Umbilical cord (tissue), 2 donors: ENCODE data around the gene UHRF2. TPM values are rescaled to one million over a fixed set of nuclear protein-coding genes. Genes with fewer than 3 reads are reported as not detected.
"Not testable (repeated sequence)": the region's sequence is repeated elsewhere in the genome, so short reads cannot be mapped to it uniquely, and the experiment has no call there.

Experiments used
- DNase-seq: peaks from one replicate; pipeline ENCODE4 v3.0.0-alpha.2; 2015; ENCODE audit warnings: low spot score
- total RNA-seq: library from RNA; depleted of rRNA; stranded (reverse); fragments of >200 nt; gene quantifications from one replicate; pipeline ENCODE4 v1.2.3, GENCODE V29; 2014; ENCODE audit warnings: low replicate concordance; ENCODE audit not compliant: insufficient read depth

The UHRF2 gene, protein sequence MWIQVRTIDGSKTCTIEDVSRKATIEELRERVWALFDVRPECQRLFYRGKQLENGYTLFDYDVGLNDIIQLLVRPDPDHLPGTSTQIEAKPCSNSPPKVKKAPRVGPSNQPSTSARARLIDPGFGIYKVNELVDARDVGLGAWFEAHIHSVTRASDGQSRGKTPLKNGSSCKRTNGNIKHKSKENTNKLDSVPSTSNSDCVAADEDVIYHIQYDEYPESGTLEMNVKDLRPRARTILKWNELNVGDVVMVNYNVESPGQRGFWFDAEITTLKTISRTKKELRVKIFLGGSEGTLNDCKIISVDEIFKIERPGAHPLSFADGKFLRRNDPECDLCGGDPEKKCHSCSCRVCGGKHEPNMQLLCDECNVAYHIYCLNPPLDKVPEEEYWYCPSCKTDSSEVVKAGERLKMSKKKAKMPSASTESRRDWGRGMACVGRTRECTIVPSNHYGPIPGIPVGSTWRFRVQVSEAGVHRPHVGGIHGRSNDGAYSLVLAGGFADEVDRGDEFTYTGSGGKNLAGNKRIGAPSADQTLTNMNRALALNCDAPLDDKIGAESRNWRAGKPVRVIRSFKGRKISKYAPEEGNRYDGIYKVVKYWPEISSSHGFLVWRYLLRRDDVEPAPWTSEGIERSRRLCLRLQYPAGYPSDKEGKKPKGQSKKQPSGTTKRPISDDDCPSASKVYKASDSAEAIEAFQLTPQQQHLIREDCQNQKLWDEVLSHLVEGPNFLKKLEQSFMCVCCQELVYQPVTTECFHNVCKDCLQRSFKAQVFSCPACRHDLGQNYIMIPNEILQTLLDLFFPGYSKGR
- 78.5 TPM for total RNA-seq

DNA sequence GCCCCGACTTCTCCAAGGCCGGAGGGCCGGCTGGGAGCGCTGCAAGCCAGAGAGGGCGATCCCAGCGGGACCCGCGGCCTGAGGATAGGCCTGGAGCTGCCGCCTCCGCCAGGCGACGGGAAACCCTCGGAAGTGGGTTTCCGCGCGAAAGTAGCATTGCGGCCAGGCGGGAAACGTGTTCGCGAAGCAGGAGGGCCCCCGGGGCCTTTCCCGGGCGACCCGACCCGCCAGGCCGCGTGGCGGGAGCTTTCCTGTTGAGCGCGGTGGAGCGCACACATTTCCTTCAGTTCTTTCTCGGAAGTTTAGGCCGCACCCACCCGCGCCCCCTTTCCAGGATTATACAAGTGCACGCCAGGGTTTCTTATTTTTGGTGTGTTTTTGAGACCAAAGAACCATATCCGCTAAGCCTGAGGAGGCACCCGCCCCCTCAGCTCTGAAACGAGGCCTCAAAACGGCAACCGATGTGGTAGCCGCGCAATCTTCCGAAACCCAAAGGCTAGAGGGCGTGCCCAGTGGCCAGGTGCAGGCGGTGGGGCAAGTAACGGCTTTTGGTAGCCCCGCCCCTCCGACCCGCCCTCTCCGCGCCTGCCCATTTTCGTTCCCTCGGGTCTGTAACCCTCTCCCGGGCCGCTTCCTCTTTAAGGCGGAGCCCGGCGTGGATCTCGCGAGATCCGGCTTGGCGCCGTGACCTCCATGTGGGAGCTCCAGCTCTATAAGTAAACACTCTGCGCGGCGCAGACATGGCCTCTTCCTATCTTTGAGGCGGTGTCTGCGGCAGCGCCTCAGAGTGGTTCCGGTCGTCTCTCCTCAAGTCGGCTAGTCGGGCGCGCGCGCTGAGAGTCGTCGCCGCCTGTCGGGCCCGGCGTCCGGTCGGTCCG is at the start of gene UHRF2:
TSS of gene UHRF2 (plus strand) at position 713 of the 878 bp plus-strand sequence. CDS start 292 bp downstream, outside the sequence.
- DNase-seq = peak; percentile 99

DNA sequence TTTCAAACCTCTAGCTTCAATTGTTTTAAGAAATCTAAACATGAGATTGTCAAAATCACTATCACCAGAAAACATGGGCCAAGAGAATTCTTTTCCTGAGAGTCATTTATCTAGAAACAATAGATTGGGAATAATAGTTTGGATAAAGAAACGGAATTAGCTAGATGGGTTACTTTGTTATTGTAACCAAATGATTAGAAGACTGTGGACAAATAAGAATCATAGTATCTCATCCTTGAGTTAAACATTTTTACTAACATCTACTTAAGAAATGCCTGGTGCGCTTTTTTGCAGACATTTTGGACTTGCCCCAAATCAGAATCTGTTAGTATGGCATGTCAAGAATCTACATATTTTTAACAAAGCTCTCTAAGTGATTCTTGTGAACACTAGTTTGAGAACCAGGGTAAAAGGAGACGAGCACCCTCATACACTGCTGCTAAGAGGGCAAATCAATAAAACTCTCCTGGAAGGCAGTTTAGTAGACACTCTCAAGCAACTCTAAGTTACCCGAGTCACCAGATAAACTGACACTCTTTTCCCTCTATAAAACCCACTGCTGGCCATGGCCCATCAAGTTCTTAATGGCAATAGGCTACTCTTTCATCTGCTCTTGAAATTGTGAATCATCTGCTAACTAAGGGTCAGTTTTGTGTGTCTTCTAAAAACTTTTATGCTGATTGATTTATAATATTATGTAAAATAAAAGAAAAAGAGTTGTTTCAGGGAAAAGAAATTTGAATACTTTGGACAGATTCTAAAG is 45.7 kb upstream of the UHRF2 start:
- no peak for DNase-seq

DNA sequence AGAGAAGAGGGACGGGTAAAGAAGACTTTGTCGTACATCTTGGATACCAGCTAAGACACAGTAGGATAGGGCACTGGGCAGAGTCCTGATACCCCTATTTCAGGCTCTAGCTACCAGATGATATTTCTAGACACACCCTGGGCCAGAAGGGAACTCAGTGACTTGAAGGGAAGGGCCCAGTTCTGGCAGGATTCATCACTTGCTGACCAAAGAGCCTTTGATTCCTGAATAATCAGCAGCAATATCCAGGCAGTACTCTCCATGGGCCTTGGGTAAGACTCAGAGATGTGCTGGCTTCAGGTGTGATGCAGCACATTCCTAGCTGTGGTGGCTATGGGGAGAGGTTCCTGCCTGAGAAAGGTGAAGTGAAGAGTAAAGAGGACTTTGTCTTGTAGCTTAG is 44.2 kb upstream of the UHRF2 start:
- no peak for DNase-seq

DNA sequence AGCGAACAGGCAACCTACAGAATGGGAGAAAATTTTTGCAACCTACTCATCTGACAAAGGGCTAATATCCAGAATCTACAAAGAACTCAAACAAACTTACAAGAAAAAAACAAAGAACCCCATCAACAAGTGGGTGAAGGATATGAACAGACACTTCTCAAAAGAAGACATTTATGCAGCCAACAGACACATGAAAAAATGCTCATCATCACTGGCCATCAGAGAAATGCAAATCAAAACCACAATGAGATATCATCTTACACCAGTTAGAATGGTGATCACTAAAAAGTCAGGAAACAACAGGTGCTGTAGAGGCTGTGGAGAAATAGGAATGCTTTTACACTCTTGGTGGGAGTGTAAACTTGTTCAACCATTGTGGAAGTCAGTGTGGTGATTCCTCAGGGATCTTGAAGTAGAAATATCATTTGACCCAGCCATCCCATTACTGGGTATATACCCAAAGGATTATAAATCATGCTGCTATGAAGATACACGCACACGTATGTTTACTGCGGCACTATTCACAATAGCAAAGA is 31.5 kb upstream of the UHRF2 start:
- DNase-seq = not testable (repeated sequence)

DNA sequence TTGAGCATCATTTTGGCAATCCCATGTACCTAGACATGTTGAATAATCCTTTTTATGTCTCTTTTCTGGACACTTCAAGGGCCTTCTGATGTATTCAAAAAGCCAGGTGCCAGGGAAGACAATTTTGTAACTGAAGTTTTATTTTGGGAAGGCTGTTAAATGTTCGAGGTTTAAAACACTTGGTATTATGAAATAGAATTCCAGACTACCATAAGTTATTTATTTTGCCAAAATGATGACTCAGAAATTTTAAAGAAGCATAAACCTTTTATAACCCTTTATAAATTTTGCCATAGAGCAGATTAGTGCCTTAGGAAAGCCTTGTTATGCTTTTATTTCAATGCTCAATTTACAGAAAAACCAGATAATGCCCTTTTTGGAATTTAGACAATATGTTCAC is 30.3 kb upstream of the UHRF2 start:
- no peak for DNase-seq

DNA sequence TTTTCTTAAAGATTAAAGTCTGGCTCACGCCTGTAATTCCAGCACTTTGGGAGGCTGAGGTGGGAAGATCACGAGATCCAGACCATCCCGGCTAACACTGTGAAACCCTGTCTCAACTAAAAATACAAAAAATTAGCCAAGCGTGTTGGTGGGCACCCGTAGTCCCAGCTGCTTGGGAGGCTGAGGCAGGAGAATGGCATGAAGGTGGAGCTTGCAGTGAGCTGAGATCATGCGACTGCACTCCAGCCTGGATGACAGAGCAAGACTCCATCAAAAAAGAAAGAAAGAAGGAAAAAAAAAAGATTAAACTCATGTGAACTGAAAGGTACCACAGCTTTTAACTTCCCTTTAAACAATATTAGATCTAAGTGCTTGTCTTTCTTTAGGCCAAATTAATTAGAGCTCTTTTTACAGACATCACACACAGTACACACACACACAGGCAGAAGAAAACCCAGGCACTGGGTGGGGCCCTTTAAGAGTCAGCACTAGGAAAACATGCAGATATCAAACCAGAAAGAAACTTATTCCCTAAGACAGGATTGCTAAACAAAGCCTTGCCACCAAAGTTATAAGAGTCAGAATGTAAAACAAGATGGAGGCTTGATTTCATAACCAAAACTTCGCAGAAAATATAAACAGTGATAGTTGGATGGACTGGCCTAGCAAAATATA is 29.3 kb upstream of the UHRF2 start:
- DNase-seq = peak; percentile 43

DNA sequence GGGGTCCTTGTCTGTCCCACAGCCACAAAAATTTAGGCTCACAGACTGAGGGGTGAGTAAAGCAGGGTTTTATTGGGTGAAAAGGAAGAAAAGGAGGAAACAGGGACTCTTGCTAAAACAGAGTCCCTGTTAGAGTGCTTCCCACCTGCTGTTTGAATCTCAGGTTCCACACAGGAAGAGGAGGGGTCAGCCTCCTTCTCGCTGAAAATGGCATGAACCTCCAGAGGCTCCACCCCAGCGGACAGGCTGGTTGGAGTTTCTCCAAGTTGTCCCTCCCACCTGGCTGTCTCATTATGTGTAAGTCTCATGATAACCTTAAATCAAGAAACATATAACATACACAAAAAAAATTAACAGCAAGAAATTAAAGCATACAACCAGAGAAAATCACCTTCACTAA is 28.3 kb upstream of the UHRF2 start:
- no peak for DNase-seq

DNA sequence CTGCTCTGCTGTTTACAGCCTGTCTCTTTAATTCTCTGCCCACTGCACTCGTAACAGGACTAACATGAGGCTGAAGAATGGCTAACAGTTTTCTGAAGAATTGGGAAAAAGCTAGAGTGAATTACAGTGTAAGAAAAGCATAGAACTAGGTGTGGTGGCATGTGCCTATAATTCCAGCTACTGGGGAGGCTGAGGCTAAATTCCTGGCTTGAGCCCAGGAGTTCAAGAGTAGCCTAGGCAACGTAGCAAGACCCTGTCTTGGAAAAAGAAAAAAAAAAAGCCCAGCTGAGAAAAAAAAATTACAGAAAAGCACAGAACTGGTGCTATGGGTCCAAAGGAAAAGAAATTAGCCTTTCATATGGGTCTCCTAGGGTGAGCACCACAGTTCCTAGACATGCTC is 13.9 kb upstream of the UHRF2 start:
- DNase-seq = no peak

DNA sequence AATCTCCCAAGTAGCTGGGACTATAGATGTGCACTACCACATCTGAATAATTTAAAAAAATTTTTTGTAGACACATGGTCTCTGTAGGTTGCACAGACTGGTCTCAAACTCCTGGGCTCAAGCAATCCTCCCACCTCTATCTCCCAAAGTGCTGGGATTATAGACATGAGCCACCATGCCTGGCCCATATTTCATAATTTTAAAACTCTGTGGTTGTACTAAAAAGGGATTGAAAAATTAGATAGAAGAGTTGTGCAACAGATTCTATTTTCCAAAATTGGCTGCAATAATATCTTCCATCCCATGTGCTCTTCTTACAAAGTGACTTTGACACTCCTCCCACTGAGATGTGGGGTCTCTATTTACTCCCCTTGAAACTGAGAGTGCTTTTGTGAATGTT is 7.6 kb upstream of the UHRF2 start:
- DNase-seq = no peak

DNA sequence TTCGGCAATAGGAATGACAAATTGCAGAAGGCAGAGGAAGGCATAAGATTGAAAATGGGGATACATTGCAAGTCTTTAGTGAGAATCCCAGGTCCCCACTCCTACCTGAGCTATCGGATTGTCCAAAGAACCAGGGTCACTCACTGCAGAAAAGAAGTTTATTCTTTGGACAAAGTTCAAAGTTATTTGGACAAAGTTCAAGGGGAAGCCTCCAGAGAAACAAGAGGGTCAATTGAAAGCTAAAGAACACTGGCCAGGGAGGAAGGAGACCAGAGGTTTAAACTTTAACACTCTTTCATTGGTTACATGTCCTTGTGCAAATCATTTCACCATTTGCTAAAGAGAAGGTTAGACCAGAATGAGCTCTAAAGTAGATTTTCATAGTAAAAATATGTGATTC is 5.2 kb upstream of the UHRF2 start:
- DNase-seq = no peak

DNA sequence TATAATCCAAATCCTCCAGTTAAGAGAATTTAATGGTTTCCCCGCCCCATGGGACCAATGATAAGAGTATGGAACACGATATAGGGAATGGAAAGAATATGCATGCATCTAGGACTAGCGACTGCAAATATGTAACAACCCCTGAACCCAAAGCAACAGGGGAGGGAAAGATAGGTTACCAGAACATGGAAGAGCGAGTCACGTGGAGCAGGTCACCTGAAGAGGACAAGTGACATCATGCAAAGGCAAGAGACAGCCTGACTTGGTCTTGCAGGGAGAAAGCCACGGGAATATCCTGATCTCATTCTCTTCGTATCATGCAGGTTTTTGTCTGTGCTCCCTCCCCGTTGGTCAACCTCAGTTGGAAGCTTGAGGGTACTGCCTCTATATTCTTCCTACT is 4.7 kb upstream of the UHRF2 start:
- no peak for DNase-seq

DNA sequence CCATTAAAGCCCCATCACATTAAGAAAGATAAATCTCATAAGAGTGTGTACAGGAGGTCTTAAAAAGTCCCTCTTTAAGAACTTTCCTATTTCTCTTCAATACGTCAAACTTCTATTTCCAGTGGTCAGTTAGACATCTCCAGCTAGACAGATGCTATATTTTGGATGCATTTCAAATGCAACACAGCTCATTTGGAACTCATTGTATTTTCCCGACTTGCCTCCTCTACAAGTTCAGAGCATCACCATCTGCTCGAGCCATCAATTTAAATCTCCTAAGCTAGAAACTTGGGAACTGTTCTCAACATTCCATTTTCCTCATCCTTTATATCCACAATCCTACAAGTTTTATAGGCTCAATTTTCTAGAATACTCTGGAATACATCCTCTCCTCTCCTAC is 3.2 kb upstream of the UHRF2 start:
- no peak for DNase-seq

DNA sequence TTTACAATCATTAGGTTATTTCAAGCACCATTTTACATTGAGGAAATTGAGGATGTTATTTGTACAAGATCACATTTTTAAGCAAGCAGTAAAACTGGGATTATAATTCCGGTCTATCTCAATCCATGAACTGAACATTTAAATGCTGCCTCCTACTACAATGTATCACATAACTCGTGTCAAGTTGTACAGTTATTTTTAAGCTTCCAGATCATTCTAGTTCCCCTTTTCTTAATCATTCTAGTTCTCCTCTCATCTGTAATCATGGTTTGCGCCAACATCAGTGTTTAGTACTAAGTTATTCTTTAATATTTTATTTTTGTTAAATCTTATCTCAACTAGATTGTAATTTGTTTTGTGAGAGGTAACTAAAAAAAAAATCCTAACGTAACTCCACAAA is 2.4 kb upstream of the UHRF2 start:
- DNase-seq = no peak

DNA sequence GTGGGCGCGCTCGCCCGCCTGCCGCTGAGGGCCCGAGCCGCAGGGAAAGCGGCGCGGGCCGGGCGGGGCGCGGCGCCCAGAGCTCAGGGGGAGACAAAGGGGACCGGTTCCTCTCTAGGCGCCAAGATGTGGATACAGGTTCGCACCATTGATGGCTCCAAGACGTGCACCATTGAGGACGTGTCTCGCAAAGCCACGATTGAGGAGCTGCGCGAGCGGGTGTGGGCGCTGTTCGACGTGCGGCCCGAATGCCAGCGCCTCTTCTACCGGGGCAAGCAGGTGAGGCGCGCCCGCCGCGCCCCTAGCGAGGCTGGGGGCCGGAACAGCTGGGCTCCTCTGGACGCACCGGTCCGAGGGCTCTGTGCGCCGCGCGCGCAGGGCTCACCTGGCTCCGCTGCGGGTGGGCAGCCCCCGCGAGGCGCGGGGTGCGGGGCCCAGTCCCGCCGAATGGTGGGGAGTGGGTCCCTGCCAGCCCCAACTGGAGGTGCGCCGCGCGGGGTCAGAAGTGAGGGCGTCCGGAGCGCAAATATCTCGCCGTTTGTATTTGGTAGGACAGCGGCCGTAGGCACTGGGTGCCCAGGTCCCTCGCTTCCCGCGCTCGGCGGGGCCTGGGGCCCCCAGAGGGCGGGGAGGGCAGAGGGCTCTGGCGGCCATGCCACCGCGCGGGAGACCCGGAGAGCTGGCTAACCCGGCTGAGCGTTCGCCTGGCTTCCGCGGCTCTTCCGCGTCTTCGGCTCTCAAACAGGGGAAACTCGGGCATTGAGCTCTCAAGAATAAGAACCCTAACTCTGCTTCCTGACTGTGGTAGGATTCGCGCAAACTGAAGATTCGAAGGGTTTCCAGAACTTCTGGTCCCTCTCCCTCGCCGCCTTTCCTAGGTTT is 607 bp downstream of the UHRF2 start:
- DNase-seq = no peak

DNA sequence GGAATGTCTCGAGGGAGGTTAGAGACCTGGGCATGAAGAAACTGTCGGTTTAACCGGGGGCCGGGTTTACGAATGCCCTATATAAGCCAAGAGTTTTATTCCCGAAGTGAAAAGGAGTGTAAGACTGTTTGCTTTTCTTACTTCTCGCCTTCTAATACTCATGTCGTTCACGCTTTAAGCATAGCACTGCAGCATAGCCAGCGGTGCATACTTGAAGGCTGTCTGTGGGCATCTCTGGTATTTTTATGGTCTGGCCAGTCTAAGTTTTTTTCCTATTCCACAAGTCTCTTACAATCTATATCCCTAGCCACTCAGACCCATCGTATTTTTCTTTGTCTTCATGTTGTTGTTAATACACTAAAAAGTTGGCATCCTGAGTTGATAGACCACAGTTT is 1.2 kb downstream of the UHRF2 start:
- DNase-seq = peak; percentile 45

DNA sequence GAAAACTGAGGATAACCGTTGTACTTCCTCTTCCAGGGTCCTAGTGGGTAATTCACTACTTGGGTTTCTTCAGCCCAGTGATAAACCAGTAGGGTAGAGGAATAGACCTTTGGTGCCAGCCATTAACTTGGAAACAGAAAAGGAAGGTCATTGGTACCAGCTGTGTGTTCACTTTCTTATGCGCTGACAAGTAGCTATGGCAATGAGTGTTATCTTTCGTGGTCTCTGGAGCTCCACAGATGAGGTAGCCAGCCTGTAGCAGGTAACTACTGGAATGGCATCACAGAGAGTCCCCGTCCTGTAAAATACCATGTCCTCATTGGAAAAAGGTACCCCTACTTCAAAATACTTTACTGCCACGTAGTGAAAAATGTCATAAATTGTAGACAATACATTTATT is 2.3 kb downstream of the UHRF2 start:
- DNase-seq = no peak

DNA sequence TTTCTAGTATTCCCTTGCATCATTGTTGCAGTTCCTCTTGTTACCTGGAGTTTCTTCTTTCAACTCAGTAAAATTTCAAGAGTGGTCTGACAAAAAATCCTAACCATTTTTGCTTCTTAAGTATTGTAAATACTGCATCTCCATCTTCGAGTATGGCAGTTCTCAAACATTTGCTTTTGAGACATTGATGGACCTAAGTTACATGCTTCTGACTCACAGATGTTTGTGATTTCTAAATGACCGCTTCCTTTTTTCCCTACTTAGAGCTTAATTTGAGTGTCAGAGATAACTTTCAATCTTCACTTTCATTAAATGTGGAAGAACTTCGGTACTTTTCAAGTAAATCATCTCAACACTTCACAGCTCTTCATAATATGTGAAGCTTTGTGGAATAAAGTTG is 4.2 kb downstream of the UHRF2 start:
- DNase-seq = no peak

DNA sequence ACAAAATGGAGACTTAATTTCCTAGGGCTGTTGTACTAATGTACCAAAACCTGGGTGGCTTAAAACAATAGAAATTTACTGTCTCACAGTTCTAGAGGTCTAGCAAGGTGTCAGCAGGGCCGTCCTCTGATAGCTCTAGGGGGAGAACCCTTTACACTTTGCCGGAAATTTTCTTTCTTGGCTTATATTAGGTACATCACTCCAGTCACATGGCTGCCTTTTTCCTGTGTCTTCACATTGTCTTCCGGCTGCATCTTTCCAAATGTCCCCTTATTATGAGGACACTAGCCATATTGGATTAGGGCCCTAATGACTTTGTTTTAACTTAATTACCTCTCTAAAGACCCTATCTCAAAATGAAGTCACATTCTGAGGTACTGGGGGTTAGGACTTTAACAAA is 5.8 kb downstream of the UHRF2 start:
- DNase-seq = no peak

DNA sequence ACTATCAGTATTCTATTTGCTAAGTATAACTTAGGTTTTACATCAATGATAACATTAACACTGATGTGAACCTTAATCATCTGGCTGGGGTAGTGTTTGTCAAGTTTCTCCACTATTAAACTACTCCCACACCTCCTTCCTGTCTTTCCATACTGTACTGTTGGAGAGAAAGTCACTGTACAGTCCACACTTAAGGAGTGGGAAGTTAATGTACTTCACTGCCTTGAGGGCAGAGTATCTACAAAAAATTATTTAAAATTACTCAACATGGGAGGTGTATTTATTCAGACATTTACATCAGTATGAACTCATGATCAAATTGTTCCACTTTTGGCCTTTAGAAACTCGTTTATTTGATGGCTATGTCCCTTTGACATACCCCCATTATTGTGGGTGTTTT is 11.9 kb downstream of the UHRF2 start:
- no peak for DNase-seq
